Stimulated activated CD4-positive, alpha-beta T cell treated with anti-CD3 and anti-CD28 coated beads, Interleukin-4, amount 100 ng/mL, for 48 hours (primary cell): ENCODE measurements around the gene KIF3B.
"Not testable (repeated sequence)": the region's sequence is repeated elsewhere in the genome, so short reads cannot be mapped to it uniquely, and the experiment has no call there.

ENCODE experiments used
- DNase-seq, 2 donors: peaks; one replicate each; pipeline ENCODE4 v3.0.0-alpha.2; 2020; ENCODE audit warnings: low read depth in 2 of 2

The KIF3B gene

DNA sequence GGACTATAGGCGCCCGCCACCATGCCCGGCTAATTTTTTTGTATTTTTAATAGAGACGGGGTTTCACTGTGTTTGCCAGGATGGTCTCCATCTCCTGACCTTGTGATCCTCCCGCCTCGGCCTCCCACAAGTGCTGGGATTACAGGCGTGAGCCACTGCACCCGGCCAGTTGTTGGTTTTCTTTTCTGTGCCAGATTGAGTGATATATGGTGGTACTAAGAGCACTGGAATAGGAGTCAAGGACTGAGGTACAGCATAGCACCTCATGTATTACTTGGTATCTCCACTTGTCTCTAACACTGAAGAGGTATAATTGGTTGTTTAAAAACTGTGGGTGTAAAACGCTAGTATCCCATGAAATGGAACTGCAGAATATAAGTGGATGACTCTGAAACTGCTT is 106.0 kb downstream of the KIF3B start:
- DNase-seq, result not testable (repeated sequence)
